Gastroesophageal sphincter (tissue), 3 donors: ENCODE results near the gene CNTRL.

Experiments
- CTCF ChIP-seq, 4 experiments: fragments of 200-600 bp in 2 of 4; fragments of 450-650 bp in 2 of 4; sonication (generic) in 1 of 4; IDR thresholded peaks; one replicate each; pipeline ENCODE4 v1.5.1; 2017 to 2019; ENCODE audit warnings: antibody characterized with exemption in 4 of 4, mild to moderate bottlenecking in 2 of 4, moderate library complexity in 2 of 4
- EP300 ChIP-seq: sonication (generic); formaldehyde crosslinking; IDR thresholded peaks from one replicate; pipeline ENCODE4 v1.6.1; 2017; ENCODE audit warnings: antibody characterized with exemption, mild to moderate bottlenecking

- TF ChIP-seq CTCF (IDR thresholded peaks at IDR 0.05): no peak
- no peak for TF ChIP-seq EP300
Measured at GRCh38 chr9:121048618-121049017, 26.1 kb upstream of the CNTRL start.
